NCI-H1694 treated with DMSO at 0.1 percent for 48 hours (cell line): Measurements from ENCODE around the gene DCLK1.

Experiments
- DNase-seq: peaks from one replicate; lab custom pipeline; 2025; lab: John Stamatoyannopoulos, UW

The DCLK1 gene

DNA sequence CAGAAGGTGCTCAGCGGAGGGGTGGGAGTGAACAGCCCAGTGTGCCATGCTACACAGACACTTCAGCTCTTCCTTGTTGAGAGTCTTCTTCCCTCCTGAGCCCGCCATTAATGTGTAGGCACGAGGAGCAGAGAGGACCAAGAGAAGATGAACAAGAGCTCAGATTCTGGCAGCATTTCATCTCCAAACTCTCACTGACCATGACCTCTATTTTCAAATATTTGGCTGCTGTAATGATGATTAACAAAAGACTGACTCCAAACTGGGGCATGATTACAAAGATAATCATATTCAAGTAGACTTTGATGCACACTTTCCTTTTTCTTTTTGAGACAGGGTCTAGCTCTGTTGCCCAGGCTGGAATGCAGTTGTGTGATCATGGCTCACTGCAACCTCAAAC is 236.5 kb downstream of the DCLK1 start:
- no peak for DNase-seq

DNA sequence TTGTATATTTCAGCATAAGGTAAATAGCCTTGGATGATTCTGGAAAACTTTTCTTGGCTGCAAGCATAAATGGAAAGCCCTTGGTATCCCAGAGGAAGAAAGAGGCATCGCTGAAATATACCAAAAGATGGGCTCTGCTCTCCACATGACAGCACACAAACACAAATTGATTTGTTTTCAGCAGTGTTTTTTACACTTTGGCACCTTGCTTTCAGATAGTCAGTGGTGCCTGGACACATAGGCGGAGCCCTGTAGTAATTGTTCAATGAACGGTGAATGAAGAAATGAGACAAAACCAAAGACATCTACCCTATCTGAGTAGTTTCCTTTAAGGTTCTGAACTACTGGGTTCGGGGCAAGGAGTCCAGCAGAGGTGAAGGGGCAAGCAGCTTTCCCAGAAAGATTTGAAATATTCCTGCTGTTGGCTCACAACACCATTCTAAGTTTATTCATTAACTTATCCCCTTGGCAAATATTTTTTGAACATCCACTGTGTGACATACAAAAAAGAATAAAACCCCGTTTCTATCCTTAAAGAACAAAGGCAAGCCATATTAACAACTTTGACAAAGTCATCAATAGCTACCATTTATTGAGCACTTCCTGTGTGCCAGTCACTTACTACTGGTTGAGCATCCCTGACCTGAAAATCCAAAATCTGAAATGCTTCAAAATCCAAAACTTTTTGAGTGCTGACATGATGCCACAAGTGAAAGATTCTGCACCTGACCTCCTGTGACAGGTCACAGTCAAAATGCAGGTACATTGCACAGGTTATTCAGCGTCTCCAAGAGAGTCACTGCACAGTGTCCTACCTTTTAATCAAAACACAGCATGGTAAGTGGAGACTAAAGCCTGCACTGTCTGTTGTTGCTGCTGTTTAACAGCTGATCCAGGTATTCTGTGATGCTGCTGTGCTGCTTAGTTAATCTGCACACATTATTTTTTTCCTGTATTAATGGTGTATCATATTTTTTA is 238.1 kb downstream of the DCLK1 start:
- DNase-seq: no peak

DNA sequence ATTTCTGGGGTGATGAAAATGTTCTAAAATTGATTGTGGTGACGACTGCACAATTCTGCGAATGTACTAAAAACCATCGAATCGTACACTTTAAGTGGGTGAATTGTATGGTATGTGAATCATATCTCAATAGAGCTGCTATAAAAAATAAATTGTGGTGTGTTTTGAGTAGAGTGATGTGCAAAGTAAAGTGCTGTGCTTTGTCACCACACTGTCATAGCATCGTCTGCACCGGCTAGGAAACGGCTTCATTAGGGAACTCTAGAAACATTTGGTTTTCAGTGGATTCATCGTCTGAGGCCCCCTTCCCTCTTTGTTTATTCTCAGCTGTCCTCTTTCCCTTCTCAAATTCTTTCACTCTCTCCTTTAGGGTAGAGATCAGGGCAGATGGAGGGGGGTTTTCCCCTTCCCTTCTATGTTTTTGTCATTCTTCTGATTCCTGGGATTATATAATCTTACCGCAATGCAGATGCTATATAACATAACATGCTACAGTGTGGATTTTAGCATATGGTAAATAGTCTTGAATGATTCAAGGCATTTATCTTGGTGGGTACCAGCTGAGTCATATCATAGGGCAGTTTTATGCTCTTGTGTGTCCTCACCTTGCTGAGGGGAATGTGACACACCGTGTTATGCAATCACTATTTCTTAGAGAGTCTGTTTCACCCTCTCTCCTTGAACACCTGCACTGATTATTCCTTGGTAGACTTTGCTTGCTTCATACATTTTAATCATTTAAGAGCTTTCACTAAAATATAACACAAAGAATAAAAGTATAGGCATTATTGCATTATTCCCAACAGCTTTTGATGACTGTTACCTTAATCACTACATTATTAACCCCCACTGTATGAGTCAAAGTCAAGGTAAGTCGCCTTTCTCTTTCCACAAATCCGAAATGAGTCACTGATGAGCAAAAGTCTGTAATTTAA is 239.4 kb downstream of the DCLK1 start:
- no peak for DNase-seq

- no peak for DNase-seq
These were observed 241.6 kb downstream of the DCLK1 start for GRCh38 chr13:35889560-35889959.

- no peak for DNase-seq
These were observed 242.2 kb downstream of the DCLK1 start for GRCh38 chr13:35888981-35889380.

- DNase-seq: peak; percentile 48
These were observed 242.7 kb downstream of the DCLK1 start for GRCh38 chr13:35888457-35888883.

DNA sequence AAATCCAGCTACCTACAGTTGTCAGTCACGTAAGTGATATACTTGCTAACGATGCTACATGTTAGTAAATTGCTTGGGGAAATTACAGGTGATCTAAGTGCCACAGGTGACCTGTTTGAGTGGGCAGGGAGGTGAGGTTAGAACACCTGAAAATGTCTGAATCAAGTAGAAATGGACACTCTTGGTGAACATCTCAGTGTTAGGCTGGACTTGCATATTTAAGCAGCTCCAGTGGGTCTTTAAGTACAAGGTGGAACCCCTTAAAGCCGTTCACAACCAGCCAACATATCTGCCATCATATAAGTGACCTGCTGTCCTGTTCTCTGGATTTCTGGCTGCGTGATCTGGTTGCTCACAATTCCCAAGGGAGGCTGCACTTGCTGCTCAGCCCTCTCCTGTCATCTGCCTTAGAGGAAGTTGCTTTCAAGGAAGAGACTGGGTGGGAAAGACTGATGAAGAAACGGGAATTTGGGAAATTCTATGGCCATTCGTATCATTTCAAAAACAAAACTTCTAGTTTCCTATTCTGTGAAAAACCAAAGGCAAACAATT is 244.0 kb downstream of the DCLK1 start:
- DNase-seq: no peak

DNA sequence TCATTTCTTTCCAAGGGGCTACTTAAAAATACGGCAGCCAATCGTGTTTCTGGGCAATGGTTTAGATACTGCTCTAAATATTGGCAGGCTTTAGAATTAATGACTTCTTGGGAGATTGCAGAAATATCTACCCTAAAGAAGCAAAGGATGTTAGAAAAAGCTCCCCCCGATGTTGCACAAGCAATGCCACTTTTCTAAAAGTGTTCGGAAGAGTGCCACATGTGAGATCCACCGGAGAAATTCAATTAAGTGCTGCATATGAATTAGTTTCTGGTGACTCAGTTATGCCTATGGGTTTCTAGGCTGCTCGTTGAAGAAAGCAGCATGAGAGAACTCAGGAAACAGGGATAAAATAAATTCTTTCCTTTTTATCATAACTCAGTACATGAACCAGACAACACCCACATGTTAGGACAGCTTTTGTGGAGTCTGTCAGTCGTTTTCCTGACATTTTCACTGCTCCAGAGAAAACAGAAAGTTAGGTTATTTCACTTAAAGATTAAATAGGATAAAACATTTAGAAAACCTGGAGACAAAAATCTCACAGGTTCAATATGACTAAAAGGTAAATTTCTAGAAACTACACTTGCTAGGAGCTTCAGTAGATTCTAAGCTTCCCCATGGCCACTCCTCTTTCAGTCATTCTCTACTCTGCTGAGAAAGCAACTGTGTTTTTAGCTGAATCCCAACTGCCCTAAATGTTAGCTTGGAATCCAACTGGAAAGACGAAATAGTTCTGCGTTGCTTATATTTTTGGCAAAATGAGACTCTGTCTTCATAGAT is 244.7 kb downstream of the DCLK1 start:
- no peak for DNase-seq

DNA sequence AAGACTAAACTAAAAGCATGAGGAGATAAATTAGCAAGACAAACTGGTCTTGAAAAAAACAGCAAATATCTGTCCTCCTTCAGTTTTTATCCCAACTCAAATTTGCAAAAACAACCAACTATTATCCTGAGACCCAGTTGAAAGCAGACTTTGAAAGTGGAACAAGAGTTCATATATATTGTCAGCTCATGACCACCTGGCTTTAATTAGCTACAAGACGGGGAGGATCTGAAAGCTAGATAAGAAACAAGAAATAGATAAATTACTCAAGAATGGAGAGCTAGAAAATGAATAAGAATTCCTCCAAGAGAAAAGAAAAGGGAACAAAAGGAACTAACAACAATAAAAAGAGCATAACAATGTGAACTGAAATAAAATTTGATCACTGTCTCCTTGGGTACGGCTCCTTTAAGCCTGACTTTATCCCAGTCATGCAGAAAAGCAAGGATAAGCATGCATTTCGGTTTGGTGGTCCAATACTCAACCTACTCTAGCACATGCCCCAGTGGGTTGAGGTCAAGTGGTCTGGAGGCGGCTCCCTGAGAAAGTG is 246.9 kb downstream of the DCLK1 start:
- DNase-seq: no peak

DNA sequence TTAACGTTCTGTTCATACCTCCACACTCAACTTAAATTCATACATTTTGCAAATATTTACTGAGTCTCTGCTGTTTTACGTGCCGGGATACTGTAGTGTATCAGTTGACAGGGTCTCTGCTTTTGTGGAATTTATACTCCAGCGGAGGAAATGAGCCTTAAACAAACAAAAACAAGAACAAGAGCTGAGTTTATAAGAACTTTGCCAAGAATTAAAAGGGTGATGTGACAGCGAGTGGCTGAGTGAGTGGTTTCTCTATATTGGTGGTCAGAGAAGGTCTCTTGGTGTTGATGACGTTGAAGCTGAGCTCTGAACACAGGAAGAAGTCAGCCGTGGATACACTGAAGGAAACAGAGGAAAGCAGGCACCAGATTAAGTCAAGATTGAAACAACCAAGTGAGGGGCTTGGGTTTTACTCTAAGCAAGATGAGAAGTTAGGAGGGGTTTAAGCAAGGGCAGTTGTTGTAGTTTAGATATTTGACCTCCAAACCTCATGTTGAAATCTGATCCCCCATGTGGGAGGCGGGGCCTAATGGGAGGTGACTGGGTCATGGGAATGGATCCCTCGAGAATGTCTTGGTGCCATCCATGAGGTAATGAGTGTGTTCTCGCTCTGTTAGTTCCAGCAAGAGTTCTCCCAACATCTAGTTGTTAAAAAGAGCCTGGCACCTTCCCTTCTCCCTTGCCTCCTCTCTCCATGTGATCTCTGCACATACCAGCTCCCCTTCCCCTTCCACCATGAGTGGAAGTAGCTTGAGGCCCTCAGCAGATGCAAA is 248.3 kb downstream of the DCLK1 start:
- no peak for DNase-seq

DNA sequence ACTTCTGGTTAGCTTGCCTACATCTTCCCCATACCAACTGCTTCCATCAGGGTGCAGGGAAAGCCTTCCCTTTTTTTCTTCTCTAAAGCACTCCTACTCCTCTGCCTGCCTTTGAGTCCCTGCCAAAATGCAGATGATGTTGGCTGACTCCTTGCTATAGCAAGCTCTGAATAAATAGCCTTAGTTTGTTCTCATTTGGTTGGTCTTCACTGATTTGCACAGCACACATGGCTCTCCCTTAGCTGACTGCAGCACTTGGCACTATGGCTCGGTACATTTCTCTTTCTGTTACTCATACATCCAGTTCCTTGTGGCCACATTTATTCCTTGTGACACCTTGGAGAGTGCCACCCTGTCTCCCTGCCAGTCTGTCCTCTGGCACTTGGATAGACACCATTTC is 249.8 kb downstream of the DCLK1 start:
- DNase-seq: no peak

GRCh38 chr13:35879111-35879510 is 252.1 kb downstream of the DCLK1 start:
- no peak for DNase-seq

- DNase-seq: no peak
These were observed 254.6 kb downstream of the DCLK1 start for GRCh38 chr13:35876601-35877000.

GRCh38 chr13:35874704-35875103 is 256.5 kb downstream of the DCLK1 start:
- no peak for DNase-seq

GRCh38 chr13:35872369-35872768 is 258.8 kb downstream of the DCLK1 start:
- no peak for DNase-seq

- no peak for DNase-seq
These were observed 259.6 kb downstream of the DCLK1 start for GRCh38 chr13:35871561-35871960.

DNA sequence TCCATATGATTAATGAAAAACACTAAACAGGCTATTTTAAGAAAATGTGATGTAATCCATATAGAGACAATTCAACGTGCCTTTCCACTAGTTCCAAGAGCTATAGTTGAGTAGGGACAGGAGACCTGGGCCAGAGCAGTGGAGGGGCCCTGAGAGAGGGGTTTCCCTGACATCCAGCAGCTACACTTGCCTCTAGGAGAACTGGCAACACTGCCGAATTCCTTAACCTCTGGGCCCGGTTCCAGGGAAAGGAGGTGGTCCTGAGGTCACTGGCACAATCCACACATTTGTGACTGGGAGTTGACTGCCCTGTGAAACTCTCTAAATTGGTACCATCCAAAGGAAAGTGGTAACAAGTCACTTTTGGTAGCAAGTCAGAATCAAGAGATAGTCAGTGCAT is 264.4 kb downstream of the DCLK1 start:
- DNase-seq: no peak

GRCh38 chr13:35865341-35866240 is 265.6 kb downstream of the DCLK1 start:
- no peak for DNase-seq

DNA sequence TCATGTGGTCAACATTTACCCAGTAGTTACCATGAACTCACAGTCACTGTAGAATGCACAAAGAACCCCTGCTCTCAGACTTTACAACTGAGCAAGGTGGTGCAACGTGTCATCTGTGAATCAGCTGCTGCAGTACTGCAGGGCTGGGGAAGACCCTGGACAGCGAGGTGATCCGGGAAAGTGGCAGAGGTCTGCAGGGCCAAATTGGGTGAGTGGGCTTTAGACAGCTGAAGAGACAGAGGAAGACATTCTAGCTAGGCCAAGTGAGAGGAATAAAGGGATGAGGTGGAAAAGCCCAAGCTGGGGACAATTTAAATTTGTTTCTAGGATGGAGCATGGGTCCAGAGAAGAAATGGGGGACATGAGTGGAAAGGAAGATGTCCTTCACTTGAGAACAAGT is 270.5 kb downstream of the DCLK1 start:
- no peak for DNase-seq
